Measurements from ENCODE around the gene MPPED2.

DNA sequence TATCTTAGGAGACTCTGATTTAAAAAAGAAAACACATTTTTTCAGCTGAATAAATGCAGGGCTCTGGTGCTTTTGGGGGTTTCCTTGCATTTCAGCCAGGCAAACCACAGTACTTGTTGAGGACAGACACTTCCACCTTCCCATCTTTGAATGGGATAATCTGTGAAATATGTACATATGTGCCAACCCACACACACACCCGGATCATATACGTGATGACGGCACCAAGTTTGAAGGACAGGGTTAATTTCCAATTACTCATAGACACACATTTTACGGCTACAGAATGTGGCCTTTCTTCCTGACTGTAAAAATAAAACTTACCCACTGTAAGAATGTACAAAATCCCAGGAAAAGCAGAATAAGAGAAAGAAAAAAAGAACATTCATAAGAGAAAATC lies 104.4 kb downstream of the MPPED2 start:
- TF ChIP-seq POLR2A (IDR thresholded peaks at IDR 0.05): no peak
- TF ChIP-seq, protein P1, sequence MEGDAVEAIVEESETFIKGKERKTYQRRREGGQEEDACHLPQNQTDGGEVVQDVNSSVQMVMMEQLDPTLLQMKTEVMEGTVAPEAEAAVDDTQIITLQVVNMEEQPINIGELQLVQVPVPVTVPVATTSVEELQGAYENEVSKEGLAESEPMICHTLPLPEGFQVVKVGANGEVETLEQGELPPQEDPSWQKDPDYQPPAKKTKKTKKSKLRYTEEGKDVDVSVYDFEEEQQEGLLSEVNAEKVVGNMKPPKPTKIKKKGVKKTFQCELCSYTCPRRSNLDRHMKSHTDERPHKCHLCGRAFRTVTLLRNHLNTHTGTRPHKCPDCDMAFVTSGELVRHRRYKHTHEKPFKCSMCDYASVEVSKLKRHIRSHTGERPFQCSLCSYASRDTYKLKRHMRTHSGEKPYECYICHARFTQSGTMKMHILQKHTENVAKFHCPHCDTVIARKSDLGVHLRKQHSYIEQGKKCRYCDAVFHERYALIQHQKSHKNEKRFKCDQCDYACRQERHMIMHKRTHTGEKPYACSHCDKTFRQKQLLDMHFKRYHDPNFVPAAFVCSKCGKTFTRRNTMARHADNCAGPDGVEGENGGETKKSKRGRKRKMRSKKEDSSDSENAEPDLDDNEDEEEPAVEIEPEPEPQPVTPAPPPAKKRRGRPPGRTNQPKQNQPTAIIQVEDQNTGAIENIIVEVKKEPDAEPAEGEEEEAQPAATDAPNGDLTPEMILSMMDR (IDR thresholded peaks at IDR 0.05): no peak
- TF ChIP-seq EP300 (IDR thresholded peaks at IDR 0.05): no peak

Data from tibial nerve (tissue), 4 donors.